NT2/D1 (cell line): ENCODE data around the gene SUZ12.
"Not testable (repeated sequence)": the region's sequence is repeated elsewhere in the genome, so short reads cannot be mapped to it uniquely, and the experiment has no call there.

Source experiments
- SUZ12 ChIP-seq: IDR thresholded peaks from 2 replicates; pipeline ENCODE4 v1.6.1; 2011; ENCODE audit not compliant: insufficient read length, insufficient read depth; ENCODE audit errors: extremely low read depth
- YY1 ChIP-seq: IDR thresholded peaks from 2 replicates; pipeline ENCODE4 v1.6.1; 2011; ENCODE audit not compliant: insufficient read length, insufficient read depth

DNA sequence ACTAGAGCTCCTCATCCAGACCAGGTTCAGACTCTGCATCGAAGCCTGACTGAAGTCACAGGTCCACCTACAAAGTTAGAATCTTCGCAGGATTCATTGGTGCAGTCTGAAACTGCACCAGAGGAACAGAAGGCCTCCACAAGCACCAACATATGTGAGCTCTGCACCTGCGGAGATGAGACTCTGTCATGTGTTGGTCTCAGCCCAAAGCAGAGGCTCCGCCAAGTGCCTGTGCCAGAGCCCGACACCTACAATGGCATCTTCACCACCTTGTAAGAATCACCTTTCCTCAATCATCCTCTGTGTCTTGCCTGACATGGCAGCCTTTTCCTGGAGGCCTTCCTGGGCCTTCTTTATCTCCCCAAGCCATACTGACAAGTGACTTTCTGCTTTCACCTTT is 85.7 kb downstream of the SUZ12 start:
- not testable (repeated sequence) for TF ChIP-seq YY1, SUZ12
